Endothelial cell of umbilical vein (primary cell): Measurements from ENCODE around the gene TLE7. TPM values are rescaled to one million over a fixed set of nuclear protein-coding genes. Genes with fewer than 3 reads are reported as not detected.

Experiments used
- BruUV-seq: library from RNA; stranded (reverse); fragments of 400-500 nt; replicated peaks from 2 replicates; lab custom pipeline; 2021; lab: Mats Ljungman, UMichigan
- CTCF ChIA-PET: fragments of 300-600, 350-600 bp; sonication (Branson Sonifier 250); formaldehyde crosslinking; loops from one replicate; lab custom pipeline; 2021; ENCODE audit warnings: antibody characterized with exemption, inconsistent platforms; lab: Charles Lee
- POLR2A ChIA-PET: fragments of 300-600, 350-600 bp; sonication (Branson Sonifier 250); formaldehyde crosslinking; loops from one replicate; lab custom pipeline; 2021; ENCODE audit warnings: antibody characterized with exemption, inconsistent platforms; lab: Charles Lee
- DNase-seq: peaks from one replicate; pipeline ENCODE4 v3.0.0-alpha.2; 2011; ENCODE audit warnings: low read depth, low spot score
- FAIRE-seq: peaks from 2 replicates; lab custom pipeline; 2011; peaks lifted over from hg19 to GRCh38; lab: Jason Lieb, UNC
- H2AFZ ChIP-seq: 2 replicates; pipeline ENCODE4 v1.6.0; 2012; ENCODE audit warnings: low read depth, low read length, control low read depth, inconsistent platforms
- H3K27ac ChIP-seq: 2 replicates; pipeline ENCODE4 v1.5.1; 2011; ENCODE audit warnings: low read depth, mild to moderate bottlenecking, control low read depth, low read length, moderate library complexity; ENCODE audit not compliant: insufficient read depth
- H3K27me3 ChIP-seq, 2 experiments: 2 replicates each; pipeline versions ENCODE4 v1.6.0 to v1.6.1; 2011; ENCODE audit warnings: low read length in 2 of 2, mixed read lengths in 1 of 2; ENCODE audit not compliant: control insufficient read depth in 2 of 2, insufficient read depth in 2 of 2
- H3K36me3 ChIP-seq, 2 experiments: 2 replicates in 1 of 2; 3 replicates in 1 of 2; pipeline ENCODE4 v1.5.1; 2011; ENCODE audit warnings: low read length in 2 of 2, mild to moderate bottlenecking in 1 of 2, moderate library complexity in 1 of 2; ENCODE audit not compliant: control insufficient read depth in 2 of 2, insufficient read depth in 2 of 2; ENCODE audit errors: extremely low read depth in 1 of 2
- H3K4me1 ChIP-seq: 3 replicates; pipeline ENCODE4 v1.5.1; 2011; ENCODE audit warnings: mild to moderate bottlenecking, low read length; ENCODE audit not compliant: control insufficient read depth, insufficient read depth; ENCODE audit errors: extremely low read depth
- H3K4me2 ChIP-seq: 2 replicates; pipeline ENCODE4 v1.6.1; 2011; ENCODE audit warnings: low read length, control low read depth, mixed read lengths; ENCODE audit not compliant: insufficient read depth
- H3K4me3 ChIP-seq, 3 experiments: fragments of 200-600 bp in 1 of 3; sonication (generic), shearing (Covaris generic) in 1 of 3; replicated peaks in 1 of 3; 2 replicates each; pipeline ENCODE4 v1.5.1; 2011 to 2016; ENCODE audit warnings: control low read depth in 3 of 3, low read length in 3 of 3, mild to moderate bottlenecking in 2 of 3, inconsistent platforms in 1 of 3, low read depth in 1 of 3, moderate library complexity in 1 of 3; ENCODE audit not compliant: insufficient read depth in 1 of 3
- H3K79me2 ChIP-seq: 2 replicates; pipeline ENCODE4 v1.6.0; 2012; ENCODE audit warnings: low read length, inconsistent platforms; ENCODE audit not compliant: control insufficient read depth, insufficient read depth
- H3K9ac ChIP-seq: replicated peaks from 2 replicates; pipeline ENCODE3; 2011; ENCODE audit warnings: low read length, control low read depth; ENCODE audit not compliant: insufficient read depth; ENCODE audit errors: extremely low read depth
- H3K9me1 ChIP-seq: replicated peaks from 3 replicates; pipeline ENCODE4 v1.6.0; 2011; ENCODE audit warnings: mild to moderate bottlenecking, low read length; ENCODE audit not compliant: control insufficient read depth, insufficient read depth; ENCODE audit errors: extremely low read depth
- H3K9me3 ChIP-seq: replicated peaks from 2 replicates; pipeline ENCODE4 v1.5.1; 2012; ENCODE audit warnings: low read length, inconsistent platforms; ENCODE audit not compliant: control insufficient read depth, insufficient read depth
- H4K20me1 ChIP-seq: replicated peaks from 2 replicates; pipeline ENCODE3; 2011; ENCODE audit warnings: mild to moderate bottlenecking, low read length; ENCODE audit not compliant: control insufficient read depth, insufficient read depth; ENCODE audit errors: extremely low read depth
- CTCF ChIP-seq, 2 donors: IDR thresholded peaks; 1 replicate in 1 of 2; 2 replicates in 1 of 2; pipeline ENCODE4 v1.5.1; 2011; ENCODE audit warnings: low read length in 2 of 2, mild to moderate bottlenecking in 2 of 2, moderate library complexity in 2 of 2, control low read depth in 1 of 2, inconsistent platforms in 1 of 2, low read depth in 1 of 2; ENCODE audit not compliant: insufficient read depth in 1 of 2; ENCODE audit errors: extremely low read depth in 1 of 2
- EZH2 ChIP-seq: IDR thresholded peaks from 2 replicates; pipeline ENCODE4 v1.6.1; 2012; ENCODE audit warnings: borderline replicate concordance, low read depth, mild to moderate bottlenecking, moderate library complexity, low read length, inconsistent platforms; ENCODE audit not compliant: severe bottlenecking
- FOS ChIP-seq: IDR thresholded peaks from 2 replicates; pipeline ENCODE4 v1.6.1; 2011; ENCODE audit warnings: mild to moderate bottlenecking, low read length, moderate library complexity, borderline replicate concordance; ENCODE audit not compliant: insufficient read depth
- GATA2 ChIP-seq: IDR thresholded peaks from 2 replicates; pipeline ENCODE4 v1.7.0; 2011; ENCODE audit warnings: low read depth, mild to moderate bottlenecking, moderate library complexity, mixed read lengths, low read length; ENCODE audit not compliant: insufficient read length, insufficient read depth
- JUN ChIP-seq: IDR thresholded peaks from 2 replicates; pipeline ENCODE4 v1.6.1; 2011; ENCODE audit warnings: borderline replicate concordance, low read depth; ENCODE audit not compliant: insufficient read length, insufficient read depth
- MAX ChIP-seq: IDR thresholded peaks from 2 replicates; pipeline ENCODE4 v1.6.1; 2011; ENCODE audit not compliant: insufficient read depth, insufficient read length
- MYC ChIP-seq: IDR thresholded peaks from one replicate; pipeline ENCODE4 v1.6.1; 2011; ENCODE audit warnings: mild to moderate bottlenecking, low read depth, low read length
- POLR2A ChIP-seq: IDR thresholded peaks from 2 replicates; pipeline ENCODE4 v1.6.1; 2012; ENCODE audit warnings: low read depth, mild to moderate bottlenecking, control low read depth, low read length
- POLR2AphosphoS5 ChIP-seq: IDR thresholded peaks from 2 replicates; pipeline ENCODE4 v1.6.1; 2012; ENCODE audit warnings: low read depth, mild to moderate bottlenecking, control low read depth, low read length, moderate library complexity; ENCODE audit not compliant: insufficient read depth
- dilution Hi-C: fragments of 300-500 bp; cut with MboI; formaldehyde crosslinking; loops from one replicate; pipeline ENCODE4 v1.15.0; 2019; ENCODE audit warnings: low sequenced_read_pairs; ENCODE audit not compliant: extremely low pct_ligation_motif_present
- intact Hi-C: fragments of 100-400 bp; cut with micrococcal nuclease; formaldehyde crosslinking; loops from one replicate; pipeline ENCODE4 v1.10.0; 2022
- polyA plus RNA-seq, 4 experiments: library from polyadenylated mRNA; depleted of rRNA in 3 of 4; stranded (reverse) in 3 of 4; unstranded in 1 of 4; fragments of >200 nt; gene quantifications; 2 replicates each; pipeline versions ENCODE4 v1.2.1 to v1.2.3, GENCODE V29; 2011 to 2012; ENCODE audit warnings: missing spikeins in 1 of 4
- total RNA-seq: library from RNA; stranded (reverse); gene quantifications from 2 replicates; pipeline ENCODE4 v1.2.3, GENCODE V29; 2021

TLE7 gene
- total and polyA plus RNA-seq, 2 donors (not counting 3 experiments of a cell fraction or from before 2014, with no cell fraction given) = not detected

- Histone ChIP-seq H2AFZ (no peak overlapping the region), H3K4me1 (no peaks in the 10 kb centered on the region), H3K9ac (no peak overlapping the region), H3K9me3 (no peaks in the 10 kb centered on the region), H3K4me2 (no peak overlapping the region), H3K27me3 (no peaks in the 10 kb centered on the region), H3K79me2 (no peaks in the 10 kb centered on the region), H3K36me3 (no peaks in the 10 kb centered on the region), H4K20me1 (no peaks in the 10 kb centered on the region), H3K27ac (no peak overlapping the region), H3K4me3 (no peak overlapping the region), H3K9me1 (no peaks in the 10 kb centered on the region)
- CTCF ChIA-PET = interaction anchor here (1.9 kb wide), 1 partner anchor 8 kb away, joined by 7 read pairs; no protein-coding TSS in a partner anchor
- no peak for DNase-seq
- dilution Hi-C loops = no loop called here
- no TSS peak for BruUV-seq
- intact Hi-C loops = no loop called here
- POLR2A ChIA-PET = no interaction called here
- TF ChIP-seq CTCF (IDR thresholded peaks at IDR 0.05; ENCODE audit: extremely low read depth in 1 of 2, insufficient read depth in 1 of 2, low read depth in 1 of 2, low read length in 2 of 2) = no peak
- TF ChIP-seq JUN = no peak
- no peak for TF ChIP-seq POLR2AphosphoS5
- TF ChIP-seq MAX = no peak
- no peak for TF ChIP-seq GATA2
- TF ChIP-seq MYC = no peak
- TF ChIP-seq POLR2A = no peak
- TF ChIP-seq FOS = no peak
- no peak for TF ChIP-seq EZH2
- no peak for FAIRE-seq
These were observed 37.5 kb downstream of the TLE7 start for GRCh38 chr16:71404364-71404763.
